CD4-positive, alpha-beta T cell treated with Interleukin-4 for 1 hour (primary cell): Measurements from ENCODE around the gene ARHGEF12.

Experiments used
- DNase-seq, 2 donors: peaks; one replicate each; pipeline ENCODE4 v3.0.0-alpha.2; 2020 to 2022

ARHGEF12 gene

GRCh38 chr11:120343429-120343828 is 7.2 kb downstream of the ARHGEF12 start:
- no peak for DNase-seq

GRCh38 chr11:120344302-120345004 is 8.2 kb downstream of the ARHGEF12 start:
- DNase-seq: peak; percentile 60 to 83

- DNase-seq: no peak
Measured at GRCh38 chr11:120346233-120346632, 10.0 kb downstream of the ARHGEF12 start.

GRCh38 chr11:120350637-120351036 is 14.4 kb downstream of the ARHGEF12 start:
- DNase-seq: no peak

GRCh38 chr11:120352405-120352804 is 16.2 kb downstream of the ARHGEF12 start:
- no peak for DNase-seq

- no peak for DNase-seq
Measured at GRCh38 chr11:120354068-120354467, 17.9 kb downstream of the ARHGEF12 start.

- no peak for DNase-seq
Measured at GRCh38 chr11:120354779-120355178, 18.6 kb downstream of the ARHGEF12 start.

- no peak for DNase-seq
Measured at GRCh38 chr11:120357620-120358019, 21.4 kb downstream of the ARHGEF12 start.

- DNase-seq: no peak
Measured at GRCh38 chr11:120358729-120359128, 22.5 kb downstream of the ARHGEF12 start.

- no peak for DNase-seq
Measured at GRCh38 chr11:120363436-120363835, 27.2 kb downstream of the ARHGEF12 start.

GRCh38 chr11:120365512-120365911 is 29.3 kb downstream of the ARHGEF12 start:
- no peak for DNase-seq

GRCh38 chr11:120372296-120372695 is 36.1 kb downstream of the ARHGEF12 start:
- no peak for DNase-seq

GRCh38 chr11:120375076-120375475 is 38.9 kb downstream of the ARHGEF12 start:
- no peak for DNase-seq

GRCh38 chr11:120376547-120377182 is 40.5 kb downstream of the ARHGEF12 start:
- no peak for DNase-seq

- DNase-seq: no peak
Measured at GRCh38 chr11:120378474-120378873, 42.3 kb downstream of the ARHGEF12 start.

GRCh38 chr11:120381401-120381800 is 45.2 kb downstream of the ARHGEF12 start:
- no peak for DNase-seq

GRCh38 chr11:120383518-120384155 is 47.4 kb downstream of the ARHGEF12 start:
- no peak for DNase-seq

- DNase-seq: no peak
Measured at GRCh38 chr11:120384476-120384875, 48.3 kb downstream of the ARHGEF12 start.

- no peak for DNase-seq
Measured at GRCh38 chr11:120385110-120385509, 48.9 kb downstream of the ARHGEF12 start.

GRCh38 chr11:120385655-120386054 is 49.4 kb downstream of the ARHGEF12 start:
- DNase-seq: no peak

GRCh38 chr11:120386318-120386717 is 50.1 kb downstream of the ARHGEF12 start:
- no peak for DNase-seq

GRCh38 chr11:120386774-120387371 is 50.7 kb downstream of the ARHGEF12 start:
- no peak for DNase-seq

GRCh38 chr11:120388261-120388660 is 52.0 kb downstream of the ARHGEF12 start:
- no peak for DNase-seq
